ENCODE measurements around the gene TULP4. TPM values are rescaled to one million over a fixed set of nuclear protein-coding genes. Genes with fewer than 3 reads are reported as not detected.

TULP4 gene
- total RNA-seq, 1 donor from 2014 or later = 406 TPM

- Mint-ChIP-seq H3K4me1 (ENCODE audit: low read depth, unreplicated experiment) (peaks cover 45% of the 10 kb centered on the region), H3K36me3 (ENCODE audit: unreplicated experiment) (peaks cover 7% of the 10 kb centered on the region), H3K27me3 (ENCODE audit: unreplicated experiment) (peaks cover 2% of the 10 kb centered on the region), H3K9me3 (ENCODE audit: unreplicated experiment) (peaks cover 6% of the 10 kb centered on the region), H3K4me3 (ENCODE audit: unreplicated experiment) (no peak overlapping the region), H3K27ac (ENCODE audit: unreplicated experiment) (no peak overlapping the region)
- no peak for DNase-seq
- TF ChIP-seq CTCF (IDR thresholded peaks at IDR 0.05; ENCODE audit: partially characterized antibody, unreplicated experiment) = no peak
These were observed 48.8 kb downstream of the TULP4 start for GRCh38 chr6:158361068-158361467.

- DNase-seq = no peak
These were observed 49.9 kb downstream of the TULP4 start for GRCh38 chr6:158361961-158362669.

GRCh38 chr6:158366363-158366762, 54.1 kb downstream of the TULP4 start:
- H3K27ac Mint-ChIP-seq (ENCODE audit: unreplicated experiment) = peak overlapping the region; percentile 49

More at GRCh38 chr6:158361961-158362669, 49.9 kb downstream of the TULP4 start:
- TF ChIP-seq CTCF (IDR thresholded peaks at IDR 0.05; ENCODE audit: partially characterized antibody, unreplicated experiment) = no peak
- H3K4me1 Mint-ChIP-seq (ENCODE audit: low read depth, unreplicated experiment) = peaks cover 46% of the 10 kb centered on the region
- H3K27ac Mint-ChIP-seq (ENCODE audit: unreplicated experiment) = no peak overlapping the region
- H3K9me3 Mint-ChIP-seq (ENCODE audit: unreplicated experiment) = peaks cover 9% of the 10 kb centered on the region
- H3K27me3 Mint-ChIP-seq (ENCODE audit: unreplicated experiment) = peaks cover 2% of the 10 kb centered on the region
- H3K4me3 Mint-ChIP-seq (ENCODE audit: unreplicated experiment) = no peak overlapping the region
- H3K36me3 Mint-ChIP-seq (ENCODE audit: unreplicated experiment) = peaks cover 11% of the 10 kb centered on the region

GRCh38 chr6:158367816-158368215, 55.6 kb downstream of the TULP4 start:
- no peak for DNase-seq
- Mint-ChIP-seq H3K36me3 (ENCODE audit: unreplicated experiment) (peaks cover 11% of the 10 kb centered on the region), H3K27ac (ENCODE audit: unreplicated experiment) (no peak overlapping the region), H3K27me3 (ENCODE audit: unreplicated experiment) (peaks cover 4% of the 10 kb centered on the region), H3K9me3 (ENCODE audit: unreplicated experiment) (peaks cover 9% of the 10 kb centered on the region), H3K4me1 (ENCODE audit: low read depth, unreplicated experiment) (peaks cover 17% of the 10 kb centered on the region), H3K4me3 (ENCODE audit: unreplicated experiment) (no peak overlapping the region)
- TF ChIP-seq CTCF (IDR thresholded peaks at IDR 0.05; ENCODE audit: partially characterized antibody, unreplicated experiment) = no peak

More at GRCh38 chr6:158366363-158366762, 54.1 kb downstream of the TULP4 start:
- Mint-ChIP-seq H3K36me3 (ENCODE audit: unreplicated experiment) (peaks cover 11% of the 10 kb centered on the region), H3K27me3 (ENCODE audit: unreplicated experiment) (peaks cover 4% of the 10 kb centered on the region), H3K4me3 (ENCODE audit: unreplicated experiment) (no peak overlapping the region), H3K4me1 (ENCODE audit: low read depth, unreplicated experiment) (peaks cover 20% of the 10 kb centered on the region), H3K9me3 (ENCODE audit: unreplicated experiment) (peaks cover 9% of the 10 kb centered on the region)
- no peak for TF ChIP-seq CTCF (IDR thresholded peaks at IDR 0.05; ENCODE audit: partially characterized antibody, unreplicated experiment)
- no peak for DNase-seq

GRCh38 chr6:158369241-158369640, 57.0 kb downstream of the TULP4 start:
- H3K27ac Mint-ChIP-seq (ENCODE audit: unreplicated experiment) = no peak overlapping the region
- no peak for TF ChIP-seq CTCF (IDR thresholded peaks at IDR 0.05; ENCODE audit: partially characterized antibody, unreplicated experiment)
- H3K27me3 Mint-ChIP-seq (ENCODE audit: unreplicated experiment) = peaks cover 4% of the 10 kb centered on the region
- H3K36me3 Mint-ChIP-seq (ENCODE audit: unreplicated experiment) = peaks cover 11% of the 10 kb centered on the region
- H3K4me3 Mint-ChIP-seq (ENCODE audit: unreplicated experiment) = no peak overlapping the region
- peaks cover 10% of the 10 kb centered on the region for H3K9me3 Mint-ChIP-seq (ENCODE audit: unreplicated experiment)
- peaks cover 17% of the 10 kb centered on the region for H3K4me1 Mint-ChIP-seq (ENCODE audit: low read depth, unreplicated experiment)
- no peak for DNase-seq
